Epithelial cell of proximal tubule (primary cell): ENCODE results near the gene TFB1M. TPM values are rescaled to one million over a fixed set of nuclear protein-coding genes. Genes with fewer than 3 reads are reported as not detected.
"Not testable (repeated sequence)": the region's sequence is repeated elsewhere in the genome, so short reads cannot be mapped to it uniquely, and the experiment has no call there.

Source experiments
- DNase-seq: peaks from one replicate; pipeline ENCODE4 v3.0.0-alpha.2; 2011; ENCODE audit warnings: low read depth
- H3K4me3 ChIP-seq: 2 replicates; pipeline ENCODE4 v1.5.1; 2011; ENCODE audit warnings: low read depth, mild to moderate bottlenecking, low read length
- CTCF ChIP-seq: conservative IDR thresholded peaks from 2 replicates; pipeline ENCODE4 v1.5.1; 2012; ENCODE audit warnings: low read depth, mild to moderate bottlenecking, low read length
- total RNA-seq: library from RNA; depleted of rRNA; stranded (reverse); fragments of >200 nt; gene quantifications from 2 replicates; pipeline ENCODE4 v1.2.3, GENCODE V29; 2015

The TFB1M gene
- total RNA-seq, 1 donor from 2014 or later, result 19.3 TPM

- DNase-seq, result no peak
- TF ChIP-seq CTCF, result no peak
- no peak overlapping the region for H3K4me3 ChIP-seq
Observed at GRCh38 chr6:155240905-155241600, 73.2 kb downstream of the TFB1M start.

- H3K4me3 ChIP-seq, result no peak overlapping the region
- no peak for TF ChIP-seq CTCF
- no peak for DNase-seq
Observed at GRCh38 chr6:155237613-155238012, 76.7 kb downstream of the TFB1M start.

DNA sequence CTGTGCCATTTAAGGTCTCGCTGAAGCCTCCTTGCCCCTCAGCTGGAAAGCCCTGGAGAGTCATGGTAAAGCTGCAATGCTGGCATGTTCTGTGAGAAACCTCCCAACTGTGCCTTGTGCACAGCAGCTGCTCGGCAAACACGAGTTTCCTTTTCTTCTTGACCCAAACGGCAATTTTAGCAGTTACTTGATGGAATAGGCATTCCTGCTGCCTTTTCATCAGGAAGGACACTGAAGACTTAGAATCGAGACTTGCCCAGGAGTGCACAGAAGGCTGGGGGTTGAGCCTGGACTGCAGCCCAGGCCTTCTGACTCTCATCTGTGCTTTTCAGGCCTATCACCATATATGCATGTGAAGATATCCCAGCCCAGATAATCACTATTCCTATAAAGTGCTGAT lies 79.2 kb downstream of the TFB1M start:
- no peak for TF ChIP-seq CTCF
- no peak for DNase-seq
- H3K4me3 ChIP-seq, result no peak overlapping the region

GRCh38 chr6:155234687-155235086 lies 79.6 kb downstream of the TFB1M start:
- DNase-seq, result no peak
- no peak overlapping the region for H3K4me3 ChIP-seq
- no peak for TF ChIP-seq CTCF

- no peak for DNase-seq
- H3K4me3 ChIP-seq, result no peak overlapping the region
- no peak for TF ChIP-seq CTCF
Observed at GRCh38 chr6:155234167-155234566, 80.1 kb downstream of the TFB1M start.

DNA sequence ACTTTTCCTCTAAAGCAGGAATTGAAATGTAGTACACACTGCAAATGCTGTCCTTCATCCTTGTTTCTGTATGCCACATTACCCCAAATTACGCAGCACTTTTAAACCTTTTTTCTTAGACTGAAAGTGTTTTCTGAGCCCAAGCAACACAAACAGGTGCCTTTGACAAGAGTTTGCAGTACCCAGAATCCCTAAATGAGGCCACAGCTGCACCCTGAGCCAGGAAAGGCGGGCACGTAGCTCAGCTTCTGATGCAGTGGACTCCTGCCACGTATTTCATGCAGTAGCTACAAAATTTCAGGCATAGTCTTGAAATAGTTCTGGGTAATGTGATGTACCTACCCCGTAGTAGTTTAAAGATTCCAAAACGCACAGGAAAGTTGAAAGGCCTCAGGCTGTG lies 81.4 kb downstream of the TFB1M start:
- no peak for TF ChIP-seq CTCF
- no peak for DNase-seq
- no peak overlapping the region for H3K4me3 ChIP-seq

DNA sequence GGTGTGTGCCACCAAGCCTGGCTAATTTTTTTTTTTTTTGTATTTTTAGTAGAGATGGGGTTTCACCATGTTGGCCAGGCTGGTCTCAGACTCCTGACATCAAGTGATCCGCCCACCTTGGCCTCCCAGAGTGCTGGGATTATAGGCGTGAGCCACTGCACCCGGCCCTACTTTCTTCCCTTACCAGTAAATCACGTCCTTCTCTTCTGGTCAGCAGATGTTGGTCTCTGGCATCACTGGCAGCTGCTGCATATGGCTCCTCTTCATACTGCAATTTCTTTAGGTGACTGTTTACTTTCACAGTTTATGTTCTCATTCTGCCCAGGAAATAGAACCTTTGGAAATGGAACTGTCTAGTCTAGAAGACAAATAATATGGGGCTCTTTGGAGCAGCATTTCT lies 83.3 kb downstream of the TFB1M start:
- not testable (repeated sequence) for H3K4me3 ChIP-seq, DNase-seq
